ENCODE results near the gene MKI67. TPM values are rescaled to one million over a fixed set of nuclear protein-coding genes. Genes with fewer than 3 reads are reported as not detected.

Gene MKI67
- total RNA-seq, 1 donor from 2014 or later: 42.8 TPM

DNA sequence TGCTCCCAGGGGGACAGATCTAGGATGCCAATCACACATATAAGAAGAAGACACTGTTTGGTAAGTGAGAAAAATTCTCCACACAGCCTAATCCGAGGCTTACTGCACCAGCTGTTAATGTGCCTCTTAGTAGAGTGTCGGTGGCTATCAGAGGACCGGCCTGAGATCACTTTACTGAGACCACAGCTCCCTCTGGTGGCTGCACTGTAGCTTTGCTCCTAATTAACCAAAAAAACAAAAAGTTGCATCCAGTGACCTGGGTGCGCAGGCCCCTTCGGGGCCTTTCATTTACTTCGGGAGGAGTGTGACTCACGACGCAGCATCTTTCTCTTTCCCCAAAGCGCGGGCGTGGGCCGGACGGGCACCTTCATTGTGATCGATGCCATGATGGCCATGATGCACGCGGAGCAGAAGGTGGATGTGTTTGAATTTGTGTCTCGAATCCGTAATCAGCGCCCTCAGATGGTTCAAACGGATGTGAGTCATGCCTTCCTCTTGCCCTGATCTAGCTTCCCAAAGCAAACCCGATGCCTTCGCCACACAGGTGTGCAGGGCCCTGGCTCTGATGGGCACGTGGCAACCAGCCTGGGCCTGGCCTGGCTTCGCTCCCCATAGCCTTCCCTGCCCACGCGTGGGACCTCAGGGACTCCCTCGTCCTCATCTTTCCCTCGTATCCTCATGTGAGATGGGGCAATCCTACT, 56.7 kb downstream of the MKI67 start:
- DNase-seq (ENCODE audit: low spot score in 2 of 2, unreplicated experiment in 2 of 2): peak; percentile 73 to 81
- no peak overlapping the region for H3K4me3 Mint-ChIP-seq

DNA sequence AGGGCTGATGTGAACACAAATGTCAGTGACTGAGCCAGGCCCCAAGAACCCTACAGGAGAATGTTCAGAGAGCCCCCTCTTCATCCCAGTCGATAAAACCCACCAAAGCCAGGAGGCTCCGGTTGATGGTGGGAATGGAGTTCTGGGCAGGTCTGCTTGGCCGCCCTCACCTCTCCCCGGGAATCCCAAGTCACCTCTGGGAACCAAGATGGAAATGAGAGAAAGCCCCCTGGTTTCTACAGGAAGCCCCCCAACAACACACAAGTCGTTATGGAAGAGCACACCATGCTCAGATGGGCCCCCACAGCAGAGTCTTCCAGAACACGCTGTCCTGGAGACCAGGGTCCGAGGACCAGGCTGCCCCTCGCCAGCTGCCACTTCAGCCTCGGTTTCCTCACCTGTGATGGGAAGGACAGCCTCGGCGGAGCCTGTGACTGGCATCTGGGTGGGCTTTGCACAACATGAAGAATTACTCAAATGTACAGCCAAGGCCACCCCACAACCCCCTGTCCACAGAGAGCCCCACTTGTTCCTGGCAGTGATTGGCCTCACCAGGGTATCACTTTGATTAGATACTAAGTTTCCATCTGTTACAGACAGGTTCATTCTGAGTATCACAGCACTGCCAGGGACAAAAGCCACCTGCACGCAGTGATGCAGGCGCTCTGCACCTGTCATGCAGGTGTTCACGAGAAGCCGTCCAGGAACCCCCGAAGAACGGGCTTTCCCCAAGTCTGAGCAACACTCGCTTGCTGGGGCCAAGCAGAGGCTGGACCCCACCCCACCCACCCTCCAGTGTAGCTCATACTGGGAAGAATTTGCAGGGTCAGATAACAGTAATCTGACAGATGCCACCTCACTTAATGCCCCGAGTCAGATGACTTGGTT, 57.6 kb downstream of the MKI67 start:
- Mint-ChIP-seq H3K4me3 (no peak overlapping the region), H3K27me3 (ENCODE audit: low read depth) (no peaks in the 10 kb centered on the region), H3K4me1 (no peaks in the 10 kb centered on the region), H3K27ac (no peak overlapping the region), H3K36me3 (no peaks in the 10 kb centered on the region), H3K9me3 (no peaks in the 10 kb centered on the region)
- no peak for DNase-seq (ENCODE audit: low spot score in 2 of 2, unreplicated experiment in 2 of 2)
- TF ChIP-seq CTCF (IDR thresholded peaks at IDR 0.05; ENCODE audit: unreplicated experiment): no peak

More for the DNA sequence above, 56.7 kb downstream of the MKI67 start:
- Mint-ChIP-seq H3K27me3 (ENCODE audit: low read depth) (no peaks in the 10 kb centered on the region), H3K27ac (no peak overlapping the region), H3K4me1 (no peaks in the 10 kb centered on the region), H3K9me3 (no peaks in the 10 kb centered on the region), H3K36me3 (no peaks in the 10 kb centered on the region)
- peak; percentile 90 for TF ChIP-seq CTCF (IDR thresholded peaks at IDR 0.05; ENCODE audit: unreplicated experiment)

DNA sequence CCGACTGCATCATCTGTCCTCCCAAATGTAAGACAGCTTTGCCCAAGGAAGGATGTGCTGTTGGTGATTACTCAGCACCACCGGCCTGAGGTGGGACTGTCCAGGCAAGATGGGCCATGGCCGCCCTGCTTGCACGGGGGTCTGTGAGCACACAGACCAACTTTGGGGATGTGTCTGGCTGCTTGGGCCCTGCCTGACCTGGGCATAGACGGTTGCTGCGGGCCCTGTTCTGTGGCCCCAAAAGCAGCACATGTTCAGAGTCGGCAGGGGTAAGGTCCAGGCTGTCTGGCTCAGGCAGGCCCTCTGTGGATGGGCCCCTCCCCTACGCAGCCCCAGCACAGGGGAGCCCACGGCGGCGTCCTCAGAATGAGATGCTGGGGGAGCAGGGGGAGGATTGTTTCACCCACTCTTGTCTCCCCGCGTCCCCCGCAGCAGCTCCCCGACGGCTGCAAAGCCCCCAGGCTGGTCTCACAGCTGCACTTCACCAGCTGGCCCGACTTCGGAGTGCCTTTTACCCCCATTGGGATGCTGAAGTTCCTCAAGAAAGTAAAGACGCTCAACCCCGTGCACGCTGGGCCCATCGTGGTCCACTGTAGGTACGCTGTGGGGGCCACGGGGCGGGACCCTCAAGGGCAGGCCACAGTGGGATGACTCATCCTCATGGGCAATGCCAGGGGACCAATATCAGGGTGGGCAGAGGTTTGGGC, 58.4 kb downstream of the MKI67 start:
- Mint-ChIP-seq H3K36me3 (no peaks in the 10 kb centered on the region), H3K4me1 (peaks cover 8% of the 10 kb centered on the region), H3K27me3 (ENCODE audit: low read depth) (no peaks in the 10 kb centered on the region), H3K9me3 (no peaks in the 10 kb centered on the region), H3K4me3 (no peak overlapping the region), H3K27ac (no peak overlapping the region)
- DNase-seq (ENCODE audit: low spot score in 2 of 2, unreplicated experiment in 2 of 2): no peak
- TF ChIP-seq CTCF (IDR thresholded peaks at IDR 0.05; ENCODE audit: unreplicated experiment): no peak

DNA sequence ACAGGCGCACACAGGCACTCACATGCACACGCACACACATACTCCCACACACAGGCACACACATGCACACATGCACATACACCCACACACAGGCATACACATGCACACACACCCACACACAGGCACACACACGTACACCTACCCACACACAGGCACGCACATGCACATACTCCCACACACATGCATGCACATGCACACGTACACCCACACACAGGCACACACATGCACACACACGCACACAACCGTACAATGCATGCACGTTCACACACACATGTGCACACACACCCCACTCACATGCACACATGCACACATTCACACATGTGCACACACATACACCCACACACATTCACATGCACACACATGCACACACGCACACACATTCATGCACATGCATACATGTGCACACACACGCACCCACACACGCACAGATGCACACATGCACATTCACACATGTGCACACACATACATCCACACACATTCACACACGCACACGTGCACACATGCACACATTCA, 59.3 kb downstream of the MKI67 start:
- Mint-ChIP-seq H3K36me3 (no peaks in the 10 kb centered on the region), H3K4me1 (peaks cover 16% of the 10 kb centered on the region), H3K9me3 (no peaks in the 10 kb centered on the region), H3K27me3 (ENCODE audit: low read depth) (no peaks in the 10 kb centered on the region), H3K4me3 (no peak overlapping the region), H3K27ac (no peak overlapping the region)
- no peak for TF ChIP-seq CTCF (IDR thresholded peaks at IDR 0.05; ENCODE audit: unreplicated experiment)
- no peak for DNase-seq (ENCODE audit: low spot score in 2 of 2, unreplicated experiment in 2 of 2)

- H3K27ac Mint-ChIP-seq: no peak overlapping the region
- no peak overlapping the region for H3K4me3 Mint-ChIP-seq
- DNase-seq (ENCODE audit: low spot score in 2 of 2, unreplicated experiment in 2 of 2): no peak
- peaks cover 16% of the 10 kb centered on the region for H3K4me1 Mint-ChIP-seq
- H3K9me3 Mint-ChIP-seq: no peaks in the 10 kb centered on the region
- TF ChIP-seq CTCF (IDR thresholded peaks at IDR 0.05; ENCODE audit: unreplicated experiment): no peak
- H3K36me3 Mint-ChIP-seq: no peaks in the 10 kb centered on the region
- no peaks in the 10 kb centered on the region for H3K27me3 Mint-ChIP-seq (ENCODE audit: low read depth)
Observed at GRCh38 chr10:128065881-128066534, 60.2 kb downstream of the MKI67 start.

Measured in mesothelial cell of epicardium (in vitro differentiated cells).